Measurements from ENCODE around the gene MGA. TPM values are rescaled to one million over a fixed set of nuclear protein-coding genes. Genes with fewer than 3 reads are reported as not detected.

Gene MGA
- total RNA-seq, 1 donor from 2014 or later, result 38.3 TPM

DNA sequence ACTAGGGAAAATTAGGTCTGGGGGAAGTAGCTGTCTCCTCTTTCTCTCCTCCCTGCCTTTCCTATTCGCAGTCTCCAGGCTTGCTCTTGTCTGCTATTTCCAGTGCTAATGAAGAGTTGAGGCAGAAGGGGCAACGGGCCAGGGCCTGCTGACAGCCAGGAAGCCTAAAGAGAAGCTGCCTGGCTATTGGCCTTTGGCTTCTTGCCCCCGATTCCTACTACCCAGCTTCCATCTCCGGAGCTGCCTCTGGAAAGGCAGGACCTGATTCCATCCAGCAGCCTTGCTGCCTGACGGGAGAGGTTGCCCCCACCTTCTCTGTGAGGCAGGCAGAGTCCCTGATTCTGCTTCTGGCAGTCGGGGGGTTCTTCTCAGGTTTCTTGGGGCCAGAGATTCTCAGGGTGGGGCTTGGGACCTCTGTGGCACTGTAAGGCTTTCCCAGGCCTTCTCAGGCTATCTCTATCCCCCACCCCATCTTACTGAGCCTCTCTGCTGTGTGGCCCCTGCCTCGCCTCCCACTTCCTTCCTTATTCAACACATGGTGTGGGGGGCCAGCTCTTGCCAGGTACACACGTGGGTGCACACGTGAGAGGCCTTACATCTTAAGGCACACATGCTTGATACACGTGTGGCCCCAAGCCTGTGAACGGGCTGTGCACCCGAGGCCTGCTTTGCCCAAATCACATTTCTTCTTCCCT, 149.5 kb downstream of the MGA start:
- H3K36me3 Mint-ChIP-seq (ENCODE audit: low read depth), result peaks cover 15% of the 10 kb centered on the region
- no peak for DNase-seq (ENCODE audit: low spot score)
- H3K4me1 Mint-ChIP-seq (ENCODE audit: low read depth), result peaks cover 7% of the 10 kb centered on the region
- no peaks in the 10 kb centered on the region for H3K9me3 Mint-ChIP-seq (ENCODE audit: low read depth)
- H3K27me3 Mint-ChIP-seq (ENCODE audit: low read depth), result no peaks in the 10 kb centered on the region
- TF ChIP-seq, protein P1, sequence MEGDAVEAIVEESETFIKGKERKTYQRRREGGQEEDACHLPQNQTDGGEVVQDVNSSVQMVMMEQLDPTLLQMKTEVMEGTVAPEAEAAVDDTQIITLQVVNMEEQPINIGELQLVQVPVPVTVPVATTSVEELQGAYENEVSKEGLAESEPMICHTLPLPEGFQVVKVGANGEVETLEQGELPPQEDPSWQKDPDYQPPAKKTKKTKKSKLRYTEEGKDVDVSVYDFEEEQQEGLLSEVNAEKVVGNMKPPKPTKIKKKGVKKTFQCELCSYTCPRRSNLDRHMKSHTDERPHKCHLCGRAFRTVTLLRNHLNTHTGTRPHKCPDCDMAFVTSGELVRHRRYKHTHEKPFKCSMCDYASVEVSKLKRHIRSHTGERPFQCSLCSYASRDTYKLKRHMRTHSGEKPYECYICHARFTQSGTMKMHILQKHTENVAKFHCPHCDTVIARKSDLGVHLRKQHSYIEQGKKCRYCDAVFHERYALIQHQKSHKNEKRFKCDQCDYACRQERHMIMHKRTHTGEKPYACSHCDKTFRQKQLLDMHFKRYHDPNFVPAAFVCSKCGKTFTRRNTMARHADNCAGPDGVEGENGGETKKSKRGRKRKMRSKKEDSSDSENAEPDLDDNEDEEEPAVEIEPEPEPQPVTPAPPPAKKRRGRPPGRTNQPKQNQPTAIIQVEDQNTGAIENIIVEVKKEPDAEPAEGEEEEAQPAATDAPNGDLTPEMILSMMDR (IDR thresholded peaks at IDR 0.05), result no peak
- H3K27ac Mint-ChIP-seq (ENCODE audit: unreplicated experiment), result no peak overlapping the region
- no peak overlapping the region for H3K4me3 Mint-ChIP-seq (ENCODE audit: unreplicated experiment)

DNA sequence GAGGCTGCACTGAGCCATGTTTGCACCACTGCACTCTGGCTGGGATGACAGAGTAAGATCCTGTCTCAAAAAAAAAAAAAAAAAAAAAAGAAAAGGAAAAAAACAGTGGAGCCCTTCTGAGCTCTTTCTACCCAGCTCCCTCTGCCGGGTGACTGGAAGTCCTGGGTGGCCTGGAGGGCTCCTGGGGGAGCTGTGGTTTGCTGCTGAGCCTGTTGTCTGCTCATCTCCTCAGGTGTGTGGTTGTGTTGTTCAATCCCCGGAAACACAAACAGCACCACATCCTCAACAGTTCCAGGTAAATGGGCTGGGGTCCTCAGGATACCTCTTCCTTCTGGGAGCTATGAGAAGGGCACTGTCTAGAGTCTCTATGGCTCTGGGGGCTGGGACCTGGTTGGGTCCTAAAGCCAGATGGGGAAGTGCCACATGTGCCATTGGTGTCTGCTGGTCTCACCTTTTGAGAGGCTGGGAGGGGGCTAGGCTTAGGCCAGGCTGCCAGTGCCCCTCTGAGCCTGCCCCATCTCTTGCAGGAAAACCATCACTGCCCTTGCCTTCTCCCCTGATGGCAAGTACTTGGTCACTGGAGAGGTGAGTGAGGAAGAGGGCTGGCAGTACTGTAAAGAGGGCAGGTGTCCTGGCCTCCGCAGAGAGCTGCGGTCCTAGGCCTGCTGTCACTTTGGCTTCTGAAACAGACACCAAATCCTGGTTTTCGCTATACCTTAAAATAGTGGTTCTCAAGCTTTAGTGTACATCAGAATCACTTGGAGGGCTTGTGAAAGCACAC, 150.6 kb downstream of the MGA start:
- Mint-ChIP-seq H3K9me3 (ENCODE audit: low read depth) (no peaks in the 10 kb centered on the region), H3K27ac (ENCODE audit: unreplicated experiment) (no peak overlapping the region), H3K4me3 (ENCODE audit: unreplicated experiment) (no peak overlapping the region), H3K4me1 (ENCODE audit: low read depth) (peaks cover 3% of the 10 kb centered on the region), H3K27me3 (ENCODE audit: low read depth) (no peaks in the 10 kb centered on the region), H3K36me3 (ENCODE audit: low read depth) (peaks cover 19% of the 10 kb centered on the region)
- TF ChIP-seq, protein P1 (IDR thresholded peaks at IDR 0.05), result no peak
- DNase-seq (ENCODE audit: low spot score), result no peak

DNA sequence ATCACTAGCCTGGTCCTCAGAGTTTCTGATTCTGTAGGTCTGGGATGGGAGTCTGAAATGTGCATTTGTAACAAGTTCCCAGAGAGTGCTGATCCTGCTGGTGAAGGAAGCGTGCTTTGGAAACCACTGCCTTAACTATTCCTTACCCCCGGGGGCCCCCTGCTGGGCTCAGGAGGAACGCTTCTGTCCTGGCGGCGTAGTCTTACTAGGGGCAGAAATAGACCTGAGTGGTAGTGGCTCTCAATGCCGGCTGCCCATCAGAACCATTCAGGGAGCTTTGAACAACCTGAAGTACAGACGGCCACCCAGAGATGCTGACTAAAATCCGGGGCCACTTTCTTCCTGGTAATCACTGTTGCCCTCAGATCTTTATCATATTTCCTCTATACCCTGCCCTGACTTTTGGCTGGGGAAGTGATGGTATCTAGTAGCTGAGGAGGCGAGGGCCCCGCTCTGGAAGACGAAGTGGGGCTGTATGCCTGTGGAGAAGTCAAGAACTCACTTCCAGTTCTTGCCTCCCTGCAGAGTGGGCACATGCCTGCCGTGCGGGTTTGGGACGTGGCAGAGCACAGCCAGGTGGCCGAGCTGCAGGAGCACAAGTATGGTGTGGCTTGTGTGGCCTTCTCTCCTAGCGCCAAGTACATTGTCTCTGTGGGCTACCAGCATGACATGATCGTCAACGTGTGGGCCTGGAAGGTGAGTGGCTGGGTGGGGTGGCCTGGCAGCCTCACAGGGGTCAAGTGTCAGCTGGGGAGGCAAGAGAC, 151.4 kb downstream of the MGA start:
- DNase-seq (ENCODE audit: low spot score), result no peak
- peaks cover 23% of the 10 kb centered on the region for H3K36me3 Mint-ChIP-seq (ENCODE audit: low read depth)
- H3K27ac Mint-ChIP-seq (ENCODE audit: unreplicated experiment), result no peak overlapping the region
- TF ChIP-seq, protein P1 (IDR thresholded peaks at IDR 0.05), result peak; percentile 89
- no peaks in the 10 kb centered on the region for H3K27me3 Mint-ChIP-seq (ENCODE audit: low read depth)
- no peaks in the 10 kb centered on the region for H3K4me1 Mint-ChIP-seq (ENCODE audit: low read depth)
- H3K4me3 Mint-ChIP-seq (ENCODE audit: unreplicated experiment), result no peak overlapping the region
- H3K9me3 Mint-ChIP-seq (ENCODE audit: low read depth), result no peaks in the 10 kb centered on the region

DNA sequence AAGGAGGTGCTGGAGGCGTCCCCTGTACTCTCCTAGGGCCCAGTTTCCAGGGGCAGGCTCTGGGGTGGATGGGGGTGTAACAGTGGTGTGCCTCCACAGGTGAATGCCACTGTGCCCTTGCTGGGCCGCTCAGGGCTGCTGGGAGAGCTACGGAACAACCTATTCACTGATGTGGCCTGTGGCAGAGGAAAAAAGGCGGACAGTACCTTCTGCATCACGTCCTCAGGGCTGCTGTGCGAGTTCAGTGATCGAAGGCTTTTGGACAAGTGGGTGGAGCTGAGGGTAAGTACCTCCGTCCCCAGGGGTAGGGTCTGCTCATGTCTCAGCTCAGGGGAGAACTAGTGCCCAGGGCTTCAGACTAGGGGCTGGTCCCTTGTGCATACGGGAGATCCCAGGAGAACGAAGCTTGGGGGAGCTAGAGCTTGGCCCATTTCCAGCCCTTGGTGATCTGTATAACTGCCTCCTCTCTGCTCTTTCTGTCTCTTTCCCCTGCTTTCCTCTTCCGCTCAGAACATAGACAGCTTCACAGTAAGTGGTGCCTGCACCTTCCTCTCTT, 152.7 kb downstream of the MGA start:
- TF ChIP-seq, protein P1 (IDR thresholded peaks at IDR 0.05), result no peak
- Mint-ChIP-seq H3K9me3 (ENCODE audit: low read depth) (no peaks in the 10 kb centered on the region), H3K27me3 (ENCODE audit: low read depth) (no peaks in the 10 kb centered on the region), H3K27ac (ENCODE audit: unreplicated experiment) (no peak overlapping the region), H3K4me1 (ENCODE audit: low read depth) (no peaks in the 10 kb centered on the region), H3K36me3 (ENCODE audit: low read depth) (peaks cover 33% of the 10 kb centered on the region), H3K4me3 (ENCODE audit: unreplicated experiment) (no peak overlapping the region)
- no peak for DNase-seq (ENCODE audit: low spot score)

DNA sequence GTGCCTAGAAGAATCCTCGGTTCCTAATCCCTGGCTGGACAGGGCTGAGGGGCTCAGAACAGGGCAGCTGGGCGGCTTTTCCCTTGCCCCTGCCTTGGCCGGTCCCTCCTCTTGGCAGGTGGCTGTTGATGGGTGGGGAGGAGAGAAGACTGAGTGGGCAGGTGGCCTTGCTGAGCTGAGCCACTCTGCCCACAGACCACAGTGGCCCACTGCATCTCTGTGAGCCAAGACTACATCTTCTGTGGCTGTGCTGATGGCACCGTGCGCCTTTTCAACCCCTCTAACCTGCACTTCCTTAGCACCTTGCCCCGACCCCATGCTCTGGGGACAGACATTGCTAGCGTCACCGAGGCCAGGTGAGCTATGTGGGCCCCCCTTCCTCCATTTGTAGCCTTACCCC, 153.2 kb downstream of the MGA start:
- Mint-ChIP-seq H3K27ac (ENCODE audit: unreplicated experiment) (no peak overlapping the region), H3K9me3 (ENCODE audit: low read depth) (no peaks in the 10 kb centered on the region), H3K36me3 (ENCODE audit: low read depth) (peaks cover 38% of the 10 kb centered on the region), H3K4me1 (ENCODE audit: low read depth) (no peaks in the 10 kb centered on the region), H3K4me3 (ENCODE audit: unreplicated experiment) (no peak overlapping the region), H3K27me3 (ENCODE audit: low read depth) (no peaks in the 10 kb centered on the region)
- TF ChIP-seq, protein P1 (IDR thresholded peaks at IDR 0.05), result no peak
- DNase-seq (ENCODE audit: low spot score), result no peak

Data from chondrocyte (in vitro differentiated cells).